ENCODE measurements around the gene ACOT8.

GRCh38 chr20:45798935-45799642, 58.1 kb downstream of the ACOT8 start:
- TF ChIP-seq POLR2A (IDR thresholded peaks at IDR 0.05) = no peak
- peak in 1 of 3 donors; percentile 29 for TF ChIP-seq CTCF (IDR thresholded peaks at IDR 0.05)

Data from lower leg skin (tissue), 3 donors.